ENCODE data around the gene PNPLA7. TPM values are rescaled to one million over a fixed set of nuclear protein-coding genes. Genes with fewer than 3 reads are reported as not detected.

Gene PNPLA7
- total RNA-seq, 1 experiment from 2014 or later = 1.3 TPM

GRCh38 chr9:137446851-137447471 is 103.2 kb downstream of the PNPLA7 start:
- ChIA-PET POLR2A (no interaction called here), CTCF (interaction anchor here (1.7 to 3.6 kb wide), 2 partner anchors 24 to 160 kb away, joined by 5 to 13 read pairs; partner anchors contain the start of genes EXD3 and NOXA1)
- TF ChIP-seq ELF4 (CRISPR knock-in tag; IDR thresholded peaks at IDR 0.05; ENCODE audit: low read depth) = no peak
- no peak for TF ChIP-seq MYBL2 (CRISPR knock-in tag; IDR thresholded peaks at IDR 0.05)
- TF ChIP-seq MLX (CRISPR knock-in tag; IDR thresholded peaks at IDR 0.05) = no peak
- no peak for TF ChIP-seq GTF2I (CRISPR knock-in tag; conservative IDR thresholded peaks at IDR 0.05)
- TF ChIP-seq RORB (CRISPR knock-in tag; IDR thresholded peaks at IDR 0.05) = no peak
- TF ChIP-seq, protein P1, sequence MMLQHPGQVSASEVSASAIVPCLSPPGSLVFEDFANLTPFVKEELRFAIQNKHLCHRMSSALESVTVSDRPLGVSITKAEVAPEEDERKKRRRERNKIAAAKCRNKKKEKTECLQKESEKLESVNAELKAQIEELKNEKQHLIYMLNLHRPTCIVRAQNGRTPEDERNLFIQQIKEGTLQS (CRISPR knock-in tag; conservative IDR thresholded peaks at IDR 0.05) = no peak
- TF ChIP-seq TEAD4 (CRISPR knock-in tag; IDR thresholded peaks at IDR 0.05) = no peak
- TF ChIP-seq FOXP1 (CRISPR knock-in tag; IDR thresholded peaks at IDR 0.05; ENCODE audit: borderline replicate concordance) = no peak
- no peak for TF ChIP-seq NFYB (CRISPR knock-in tag; conservative IDR thresholded peaks at IDR 0.05; ENCODE audit: low read depth)
- Mint-ChIP-seq H3K9me3 (no peaks in the 10 kb centered on the region), H3K27ac (peak overlapping the region; percentile 39), H3K4me3 (no peak overlapping the region), H3K4me1 (peaks cover 4% of the 10 kb centered on the region), H3K36me3 (no peaks in the 10 kb centered on the region), H3K27me3 (ENCODE audit: low read depth) (no peaks in the 10 kb centered on the region; the same call in 1 of the 2 replicates)
- ATAC-seq (no peak), DNase-seq (ENCODE audit: low spot score) (no peak)

GRCh38 chr9:137445930-137446431 is 104.2 kb downstream of the PNPLA7 start:
- H3K36me3 Mint-ChIP-seq = no peaks in the 10 kb centered on the region
- POLR2A ChIA-PET = no interaction called here
- no peaks in the 10 kb centered on the region; the same call in 1 of the 2 replicates for H3K27me3 Mint-ChIP-seq (ENCODE audit: low read depth)
- DNase-seq (ENCODE audit: low spot score) = no peak
- H3K4me3 Mint-ChIP-seq = no peak overlapping the region
- no peak overlapping the region for H3K27ac Mint-ChIP-seq
- peaks cover 5% of the 10 kb centered on the region for H3K4me1 Mint-ChIP-seq
- no peak for ATAC-seq
- no peaks in the 10 kb centered on the region for H3K9me3 Mint-ChIP-seq
- TF ChIP-seq ZNF263 (CRISPR knock-in tag; IDR thresholded peaks at IDR 0.05; ENCODE audit: low read depth) (no peak), ZNF396 (CRISPR knock-in tag; IDR thresholded peaks at IDR 0.05; ENCODE audit: borderline replicate concordance) (no peak), SOX15 (CRISPR knock-in tag; IDR thresholded peaks at IDR 0.05) (no peak)
- CTCF ChIA-PET = interaction anchor here (0.6 to 5.8 kb wide), 7 partner anchors 8 to 159 kb away, joined by 3 to 60 read pairs (median 5); partner anchors contain the start of genes EXD3 and NOXA1

DNA sequence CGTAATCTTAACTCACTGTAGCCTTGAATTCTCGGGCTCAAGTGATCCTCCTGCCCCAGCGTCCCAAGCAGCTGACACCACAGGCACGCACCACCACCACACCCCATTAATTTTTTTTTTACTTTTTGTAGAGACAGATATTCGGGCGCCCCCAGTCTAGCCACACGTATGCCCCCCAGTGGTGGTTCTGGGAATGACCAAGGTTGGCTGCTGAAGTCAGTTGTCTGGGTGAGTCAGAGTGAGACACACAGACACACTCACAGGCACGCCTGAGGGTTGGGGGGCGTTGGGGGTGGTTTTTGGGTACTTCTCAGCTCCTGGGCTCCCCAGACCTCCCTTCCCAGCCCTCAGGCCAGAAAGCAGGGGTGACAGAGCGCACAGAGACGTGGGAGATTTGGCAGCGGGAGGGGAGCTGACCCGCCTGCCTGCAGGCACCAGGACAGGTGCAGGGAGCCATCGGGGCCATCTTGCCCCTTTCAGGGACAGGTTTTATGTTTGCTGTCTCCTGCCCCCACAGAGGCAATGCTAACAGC is 104.9 kb downstream of the PNPLA7 start:
- H3K9me3 Mint-ChIP-seq = no peaks in the 10 kb centered on the region
- ChIA-PET CTCF (interaction anchor here (0.6 to 5.8 kb wide), 8 partner anchors 8 to 158 kb away, joined by 3 to 60 read pairs (median 4); partner anchors contain the start of genes EXD3 and NOXA1), POLR2A (no interaction called here)
- ATAC-seq (peak; percentile 39), DNase-seq (ENCODE audit: low spot score) (peak; percentile 90)
- H3K27ac Mint-ChIP-seq = no peak overlapping the region
- H3K36me3 Mint-ChIP-seq = no peaks in the 10 kb centered on the region
- H3K27me3 Mint-ChIP-seq (ENCODE audit: low read depth) = no peaks in the 10 kb centered on the region; the same call in 1 of the 2 replicates
- H3K4me1 Mint-ChIP-seq = peaks cover 5% of the 10 kb centered on the region
- H3K4me3 Mint-ChIP-seq = no peak overlapping the region
- TF ChIP-seq FOXJ3 (CRISPR knock-in tag; IDR thresholded peaks at IDR 0.05; ENCODE audit: borderline replicate concordance) = no peak
- TF ChIP-seq, protein P2, sequence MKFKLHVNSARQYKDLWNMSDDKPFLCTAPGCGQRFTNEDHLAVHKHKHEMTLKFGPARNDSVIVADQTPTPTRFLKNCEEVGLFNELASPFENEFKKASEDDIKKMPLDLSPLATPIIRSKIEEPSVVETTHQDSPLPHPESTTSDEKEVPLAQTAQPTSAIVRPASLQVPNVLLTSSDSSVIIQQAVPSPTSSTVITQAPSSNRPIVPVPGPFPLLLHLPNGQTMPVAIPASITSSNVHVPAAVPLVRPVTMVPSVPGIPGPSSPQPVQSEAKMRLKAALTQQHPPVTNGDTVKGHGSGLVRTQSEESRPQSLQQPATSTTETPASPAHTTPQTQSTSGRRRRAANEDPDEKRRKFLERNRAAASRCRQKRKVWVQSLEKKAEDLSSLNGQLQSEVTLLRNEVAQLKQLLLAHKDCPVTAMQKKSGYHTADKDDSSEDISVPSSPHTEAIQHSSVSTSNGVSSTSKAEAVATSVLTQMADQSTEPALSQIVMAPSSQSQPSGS (CRISPR knock-in tag; IDR thresholded peaks at IDR 0.05; ENCODE audit: borderline replicate concordance, low read depth) = no peak
- no peak for TF ChIP-seq TP53 (CRISPR knock-in tag; IDR thresholded peaks at IDR 0.05)
- TF ChIP-seq, protein P3, sequence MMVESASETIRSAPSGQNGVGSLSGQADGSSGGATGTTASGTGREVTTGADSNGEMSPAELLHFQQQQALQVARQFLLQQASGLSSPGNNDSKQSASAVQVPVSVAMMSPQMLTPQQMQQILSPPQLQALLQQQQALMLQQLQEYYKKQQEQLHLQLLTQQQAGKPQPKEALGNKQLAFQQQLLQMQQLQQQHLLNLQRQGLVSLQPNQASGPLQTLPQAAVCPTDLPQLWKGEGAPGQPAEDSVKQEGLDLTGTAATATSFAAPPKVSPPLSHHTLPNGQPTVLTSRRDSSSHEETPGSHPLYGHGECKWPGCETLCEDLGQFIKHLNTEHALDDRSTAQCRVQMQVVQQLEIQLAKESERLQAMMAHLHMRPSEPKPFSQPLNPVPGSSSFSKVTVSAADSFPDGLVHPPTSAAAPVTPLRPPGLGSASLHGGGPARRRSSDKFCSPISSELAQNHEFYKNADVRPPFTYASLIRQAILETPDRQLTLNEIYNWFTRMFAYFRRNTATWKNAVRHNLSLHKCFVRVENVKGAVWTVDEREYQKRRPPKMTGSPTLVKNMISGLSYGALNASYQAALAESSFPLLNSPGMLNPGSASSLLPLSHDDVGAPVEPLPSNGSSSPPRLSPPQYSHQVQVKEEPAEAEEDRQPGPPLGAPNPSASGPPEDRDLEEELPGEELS (CRISPR knock-in tag; IDR thresholded peaks at IDR 0.05) = no peak
- no peak for TF ChIP-seq FOXP1 (CRISPR knock-in tag; IDR thresholded peaks at IDR 0.05; ENCODE audit: borderline replicate concordance)
- peak; percentile 71 for TF ChIP-seq CTCF (IDR thresholded peaks at IDR 0.05)
- no peak for TF ChIP-seq MLX (CRISPR knock-in tag; IDR thresholded peaks at IDR 0.05)
